Neutrophil (primary cell): Measurements from ENCODE around the gene HSD3B1.

ENCODE experiments used
- H3K27ac ChIP-seq: fragments of 200-600 bp; sonication (generic); 2 replicates; pipeline ENCODE4 v1.5.1; 2016; ENCODE audit warnings: mild to moderate bottlenecking, moderate library complexity
- H3K27me3 ChIP-seq: fragments of 200-600 bp; sonication (generic); 2 replicates; pipeline ENCODE4 v1.6.0; 2016; ENCODE audit warnings: mild to moderate bottlenecking
- H3K36me3 ChIP-seq: fragments of 200-600 bp; sonication (generic); 2 replicates; pipeline ENCODE4 v1.5.1; 2017
- H3K4me1 ChIP-seq, 2 experiments: fragments of 200-600 bp in 1 of 2; sonication (generic) in 1 of 2; 1 replicate in 1 of 2; 2 replicates in 1 of 2; pipeline versions ENCODE4 v1.5.1 to v1.6.1; 2013 to 2016; ENCODE audit warnings: low read depth in 1 of 2, low read length in 1 of 2, mild to moderate bottlenecking in 1 of 2, moderate library complexity in 1 of 2; ENCODE audit not compliant: control insufficient read depth in 1 of 2, insufficient read depth in 1 of 2
- H3K4me3 ChIP-seq, 2 experiments: fragments of 200-600 bp in 1 of 2; sonication (generic) in 1 of 2; 1 replicate in 1 of 2; 2 replicates in 1 of 2; pipeline ENCODE4 v1.5.1; 2013 to 2016; ENCODE audit warnings: low read depth in 1 of 2, low read length in 1 of 2, mild to moderate bottlenecking in 1 of 2, moderate library complexity in 1 of 2
- H3K9me3 ChIP-seq: fragments of 200-600 bp; sonication (generic); 2 replicates; pipeline ENCODE4 v1.5.1; 2016
- CTCF ChIP-seq: fragments of 200-600 bp; sonication (generic); IDR thresholded peaks from 2 replicates; pipeline ENCODE4 v1.5.1; 2016; ENCODE audit warnings: antibody characterized with exemption

The HSD3B1 gene

DNA sequence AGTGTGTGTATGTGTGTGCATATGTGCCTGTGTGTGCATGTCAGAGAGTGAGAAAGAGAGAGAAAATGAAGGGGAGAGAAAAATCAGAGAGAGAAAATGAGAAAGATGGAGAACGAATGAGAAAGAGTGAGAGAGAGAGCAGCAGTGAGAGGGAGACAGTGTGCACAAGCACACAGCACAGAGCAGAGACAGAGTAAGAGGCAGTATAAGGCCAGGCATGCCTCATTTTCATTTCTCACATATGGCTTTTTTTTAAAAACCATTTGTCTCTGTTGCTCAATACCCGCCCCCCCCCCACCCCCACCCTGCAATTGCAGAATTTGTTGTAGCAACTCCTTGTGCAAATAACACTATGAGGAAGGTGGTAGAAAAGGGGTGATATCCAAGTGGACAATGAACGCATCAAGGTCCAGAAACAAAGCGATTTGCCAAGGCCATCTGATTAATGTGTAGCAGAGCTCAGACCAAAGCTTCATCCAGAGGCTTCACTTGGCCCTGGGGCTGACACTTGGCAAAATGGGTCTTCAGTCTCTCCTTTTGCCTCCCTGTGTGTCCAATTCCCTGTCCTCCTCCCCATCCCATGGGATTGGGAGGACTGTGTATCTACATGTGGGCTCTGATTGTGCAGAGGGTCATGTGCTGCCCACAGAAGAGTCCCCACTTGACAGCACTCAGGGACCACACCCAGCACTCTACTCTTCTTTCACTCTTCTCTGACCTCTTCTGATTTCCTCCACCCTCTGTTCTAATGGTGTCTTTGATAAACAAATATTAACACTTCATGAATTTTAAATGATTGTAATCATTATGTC is 38.9 kb upstream of the HSD3B1 start:
- Histone ChIP-seq H3K27me3 (peaks cover 10% of the 10 kb centered on the region), H3K9me3 (no peaks in the 10 kb centered on the region), H3K4me1 (no peaks in the 10 kb centered on the region), H3K4me3 (no peak overlapping the region), H3K36me3 (no peaks in the 10 kb centered on the region), H3K27ac (no peak overlapping the region)
- TF ChIP-seq CTCF = no peak

GRCh38 chr1:119469741-119470140 is 37.3 kb upstream of the HSD3B1 start:
- H3K4me3 ChIP-seq = no peak overlapping the region
- H3K9me3 ChIP-seq = no peaks in the 10 kb centered on the region
- TF ChIP-seq CTCF = no peak
- no peaks in the 10 kb centered on the region for H3K4me1 ChIP-seq
- no peaks in the 10 kb centered on the region for H3K36me3 ChIP-seq
- peaks cover 10% of the 10 kb centered on the region for H3K27me3 ChIP-seq
- H3K27ac ChIP-seq = no peak overlapping the region

DNA sequence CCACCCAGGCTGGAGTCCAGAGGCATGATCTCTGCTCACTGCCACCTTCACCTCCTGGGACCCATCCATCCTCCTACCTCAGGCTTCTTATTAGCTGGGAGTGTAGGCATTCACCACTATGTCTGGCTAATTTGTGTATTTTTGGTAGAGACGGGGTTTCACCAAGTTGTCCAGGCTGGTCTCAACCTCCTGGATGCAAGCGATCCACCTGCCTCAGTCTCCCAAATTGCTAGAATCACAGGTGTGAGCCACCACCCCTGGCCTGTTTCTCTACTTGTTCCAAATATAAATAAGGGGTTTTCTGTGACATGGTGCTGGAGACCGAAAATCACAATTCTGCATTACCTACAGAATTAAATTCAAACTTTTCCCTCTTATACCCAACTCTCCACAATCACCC is 36.6 kb upstream of the HSD3B1 start:
- TF ChIP-seq CTCF = no peak
- peaks cover 10% of the 10 kb centered on the region for H3K27me3 ChIP-seq
- no peak overlapping the region for H3K27ac ChIP-seq
- H3K9me3 ChIP-seq = no peaks in the 10 kb centered on the region
- no peak overlapping the region for H3K4me3 ChIP-seq
- H3K4me1 ChIP-seq = no peaks in the 10 kb centered on the region
- no peaks in the 10 kb centered on the region for H3K36me3 ChIP-seq

DNA sequence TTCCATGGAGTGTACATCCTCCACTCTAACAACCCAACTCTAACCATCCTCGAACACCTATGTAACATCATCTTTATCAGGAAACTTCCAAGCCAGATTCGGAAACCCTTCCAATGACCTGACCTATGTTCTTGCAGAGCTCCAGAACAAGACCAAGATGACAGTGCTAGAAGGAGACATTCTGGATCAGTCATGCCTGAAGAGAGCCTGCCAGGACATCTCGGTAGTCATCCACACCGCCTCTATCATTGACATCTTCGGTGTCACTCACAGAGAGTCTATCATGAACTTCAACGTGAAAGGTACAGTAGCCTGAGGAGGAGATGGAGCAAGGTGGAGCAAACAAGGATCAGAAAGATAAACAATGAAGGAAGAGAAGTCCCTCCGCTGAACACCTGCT is 36.1 kb upstream of the HSD3B1 start:
- Histone ChIP-seq H3K4me1 (no peaks in the 10 kb centered on the region), H3K27ac (no peak overlapping the region), H3K36me3 (no peaks in the 10 kb centered on the region), H3K4me3 (no peak overlapping the region), H3K27me3 (peaks cover 10% of the 10 kb centered on the region), H3K9me3 (no peaks in the 10 kb centered on the region)
- no peak for TF ChIP-seq CTCF

- no peak for TF ChIP-seq CTCF
- Histone ChIP-seq H3K27me3 (peaks cover 10% of the 10 kb centered on the region), H3K4me3 (no peak overlapping the region), H3K27ac (no peak overlapping the region), H3K9me3 (no peaks in the 10 kb centered on the region), H3K36me3 (no peaks in the 10 kb centered on the region), H3K4me1 (no peaks in the 10 kb centered on the region)
Observed at GRCh38 chr1:119471566-119471965, 35.4 kb upstream of the HSD3B1 start.
